GM21381 (cell line): ENCODE data around the gene CPNE5.

Experiments used
- ATAC-seq: cut with Tn5 transposase; IDR thresholded peaks from one replicate; pipeline ENCODE4 v1.9.1; 2021; ENCODE audit warnings: mild to moderate bottlenecking, moderate library complexity; ENCODE audit not compliant: unreplicated experiment

CPNE5 gene

DNA sequence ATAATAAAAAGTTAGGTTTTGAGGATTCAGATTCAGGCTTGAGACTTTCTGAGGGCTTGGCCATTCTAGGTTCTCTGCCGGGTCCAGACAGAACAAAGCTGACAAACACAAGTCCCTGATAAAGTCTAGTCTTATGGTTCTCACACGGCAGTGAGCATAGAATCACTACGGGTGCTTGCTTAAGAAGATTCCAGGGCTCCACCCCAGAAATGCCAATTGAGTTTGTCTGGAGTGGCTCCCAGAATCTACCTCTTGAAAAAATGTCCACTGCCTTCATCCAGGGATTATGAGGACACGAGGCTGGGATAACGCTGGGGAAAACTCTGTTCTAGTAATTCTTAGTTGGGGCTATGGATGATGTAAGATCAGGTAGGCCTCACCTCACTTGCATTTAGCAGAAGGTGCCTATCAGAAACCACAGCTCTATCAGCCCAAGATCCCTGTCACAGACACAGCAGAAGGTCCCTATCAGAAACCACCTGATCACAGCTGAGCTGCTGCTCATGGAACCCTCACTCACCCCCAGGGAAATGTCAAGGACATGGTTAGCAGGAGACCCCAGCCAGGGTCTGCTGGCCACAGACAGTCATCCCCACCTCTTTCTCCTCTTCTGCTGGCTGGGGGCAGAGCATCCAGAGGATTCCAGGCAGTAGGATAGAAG is 89.3 kb downstream of the CPNE5 start:
- ATAC-seq: no peak

DNA sequence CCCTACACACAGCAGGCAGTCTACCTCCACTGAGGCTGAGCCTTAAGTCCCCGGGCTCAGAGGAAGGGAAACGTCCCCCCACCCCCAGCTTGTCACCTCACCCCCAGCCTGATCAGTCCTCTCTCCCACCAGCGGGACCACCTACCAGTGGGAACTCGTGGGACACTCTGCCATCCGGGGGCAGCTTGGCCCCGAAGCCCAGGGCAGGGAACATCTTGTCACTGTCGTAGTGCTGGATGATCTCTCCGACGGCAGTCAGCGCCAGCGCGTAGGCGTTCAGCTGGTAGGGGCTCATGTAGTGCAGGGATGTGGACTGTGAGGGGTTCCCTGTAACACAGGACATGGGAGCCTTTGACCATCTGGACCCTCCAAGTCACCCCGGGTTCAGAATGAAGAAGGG is 93.0 kb downstream of the CPNE5 start:
- ATAC-seq: no peak

DNA sequence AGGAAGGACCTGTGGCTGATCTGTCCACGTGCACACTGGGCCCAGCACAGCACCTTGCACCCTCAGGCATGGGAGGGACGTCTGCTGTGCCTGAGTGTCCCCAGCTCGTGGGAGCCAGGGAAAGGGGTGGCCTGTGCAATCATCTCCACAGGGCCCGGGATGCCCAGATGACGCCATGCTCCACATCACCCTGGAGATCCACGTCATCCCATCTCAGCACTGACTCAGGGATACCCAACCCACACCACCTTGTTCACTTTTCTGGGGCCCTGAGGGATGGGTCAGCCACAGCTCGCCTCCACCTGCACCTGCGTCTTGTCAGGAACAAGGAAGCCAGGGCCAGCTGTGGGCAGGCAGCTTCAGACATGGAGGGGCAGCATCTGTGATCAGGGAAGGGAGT is 93.4 kb downstream of the CPNE5 start:
- ATAC-seq: no peak

DNA sequence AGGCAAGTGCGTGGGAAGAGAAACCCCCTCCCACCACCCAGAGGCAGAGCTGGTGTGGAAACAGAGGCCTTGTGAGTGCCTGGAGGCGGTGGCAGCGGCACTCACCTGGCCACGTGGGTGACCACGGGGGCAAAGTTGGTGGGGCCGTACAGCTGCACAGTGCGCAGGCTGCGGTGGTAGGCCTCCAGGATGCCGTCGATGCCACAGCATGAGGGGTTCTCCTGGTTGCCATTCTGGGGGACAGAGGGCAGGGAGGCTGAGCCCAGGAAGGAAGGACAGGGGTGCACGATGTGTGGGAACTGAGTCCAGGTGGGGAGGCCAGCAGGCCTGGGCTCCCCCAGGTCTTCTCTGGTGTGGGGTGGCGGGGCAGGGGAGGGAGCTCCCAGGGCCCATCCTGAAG is 94.0 kb downstream of the CPNE5 start:
- no peak for ATAC-seq

DNA sequence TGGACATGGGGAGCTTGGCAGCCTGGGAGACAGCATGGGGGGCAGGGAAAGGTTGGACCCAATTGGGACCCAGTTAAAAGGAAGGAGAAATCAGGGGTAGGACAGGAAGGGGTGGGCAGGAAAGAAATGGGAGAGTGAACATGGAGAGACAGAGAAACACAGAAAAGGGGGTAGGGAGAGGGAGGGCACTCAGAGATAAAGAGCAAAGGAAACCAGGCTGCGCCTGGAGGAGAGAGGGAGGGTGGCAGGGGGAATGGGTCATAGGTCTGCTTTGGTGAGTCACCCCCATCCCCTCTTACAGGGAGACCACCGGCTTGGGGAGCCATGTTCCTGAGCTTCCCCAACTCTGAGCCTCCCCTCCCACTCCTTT is 95.0 kb downstream of the CPNE5 start:
- no peak for ATAC-seq

DNA sequence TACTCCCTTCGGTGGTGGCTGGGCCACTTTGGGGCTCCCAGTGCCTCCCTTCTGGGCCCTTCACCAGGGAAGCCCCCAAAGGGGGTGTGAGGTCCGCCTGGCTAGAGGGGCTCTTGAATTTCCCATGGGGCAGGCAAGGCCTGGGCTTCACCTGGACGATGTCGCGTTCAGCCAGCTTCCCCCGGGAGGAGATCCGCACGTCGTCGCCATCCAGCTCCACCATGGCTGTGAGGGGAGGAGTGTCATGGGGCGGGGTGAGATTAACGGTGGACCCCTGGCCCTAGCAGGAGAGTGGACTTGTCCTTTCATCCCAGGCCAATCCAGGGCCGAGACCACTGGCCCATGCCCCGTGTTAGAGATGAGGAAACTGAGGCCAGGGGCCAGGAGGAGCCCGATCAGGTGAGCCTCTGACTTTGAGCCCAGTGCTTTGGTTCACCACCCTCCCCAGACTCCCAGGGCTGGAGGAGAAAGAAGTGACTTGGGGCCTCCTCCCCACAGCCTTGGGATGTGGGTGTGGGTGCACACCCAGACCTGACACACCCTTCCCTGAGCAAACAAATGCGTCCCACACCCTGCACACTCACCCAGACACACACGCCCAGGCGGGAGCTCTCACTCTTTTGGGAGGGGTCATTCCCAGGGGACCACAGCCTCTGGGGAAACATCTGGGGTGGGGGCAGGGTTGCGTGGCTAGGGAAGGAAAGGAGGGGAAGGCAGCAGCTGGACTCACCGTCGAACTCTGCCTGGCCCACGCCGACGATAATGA is 95.5 kb downstream of the CPNE5 start:
- ATAC-seq: no peak

DNA sequence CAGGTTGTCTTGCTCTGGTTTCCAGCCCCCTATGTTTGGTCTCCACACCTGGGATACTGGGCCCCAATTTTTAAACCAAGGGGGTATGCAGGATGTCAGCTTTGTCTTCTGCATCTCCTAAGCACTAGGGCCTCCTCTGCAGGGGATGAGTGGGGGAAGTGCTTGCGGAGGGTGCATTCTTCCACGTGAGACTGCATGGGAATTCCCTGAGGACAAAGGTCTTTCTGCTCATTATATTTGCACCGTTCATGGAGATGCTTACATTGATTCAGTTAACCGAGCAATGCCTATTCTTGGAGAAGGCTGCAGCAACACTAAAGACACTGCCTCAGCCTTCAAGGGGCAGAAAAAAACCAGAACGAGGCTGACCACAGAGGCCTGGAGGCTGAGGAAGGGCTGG is 96.2 kb downstream of the CPNE5 start:
- no peak for ATAC-seq

DNA sequence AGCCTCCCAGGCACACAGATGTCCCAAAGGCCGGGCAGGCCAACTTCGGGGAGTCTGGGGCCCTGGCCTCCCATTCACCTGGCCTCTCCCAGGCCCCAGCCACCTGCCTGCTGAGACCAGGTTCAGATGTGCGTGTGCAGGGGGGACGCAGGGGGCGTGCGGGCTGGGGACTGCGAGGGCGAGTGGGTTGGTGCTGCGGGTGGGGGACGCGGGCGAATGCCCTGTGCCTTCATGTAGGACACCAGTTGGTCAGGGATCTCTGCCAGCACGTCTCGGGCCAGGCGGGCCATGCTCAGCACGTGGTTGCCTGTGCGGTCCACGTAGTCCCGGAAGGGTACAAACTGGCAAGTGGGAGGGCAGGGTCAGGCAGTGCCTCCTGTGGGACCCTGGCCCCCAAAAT is 97.1 kb downstream of the CPNE5 start:
- ATAC-seq: no peak

DNA sequence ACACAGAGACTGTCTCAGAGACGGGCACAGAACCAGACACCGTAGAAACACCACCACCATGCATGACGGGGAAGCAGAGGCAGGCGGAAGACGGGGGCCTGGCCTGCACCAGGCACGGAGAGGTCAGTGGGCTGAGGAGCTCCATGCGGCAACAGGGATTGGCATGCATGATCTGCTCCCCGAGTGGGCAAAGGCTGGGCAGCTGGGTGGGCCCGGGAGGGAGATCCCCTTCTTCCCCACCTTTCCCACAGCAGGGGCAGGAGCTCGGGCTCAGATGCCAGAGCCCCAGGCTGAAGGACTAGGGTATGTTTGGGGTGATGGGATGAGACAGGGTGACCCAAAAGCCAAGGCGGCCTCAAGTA is 98.4 kb downstream of the CPNE5 start:
- no peak for ATAC-seq

DNA sequence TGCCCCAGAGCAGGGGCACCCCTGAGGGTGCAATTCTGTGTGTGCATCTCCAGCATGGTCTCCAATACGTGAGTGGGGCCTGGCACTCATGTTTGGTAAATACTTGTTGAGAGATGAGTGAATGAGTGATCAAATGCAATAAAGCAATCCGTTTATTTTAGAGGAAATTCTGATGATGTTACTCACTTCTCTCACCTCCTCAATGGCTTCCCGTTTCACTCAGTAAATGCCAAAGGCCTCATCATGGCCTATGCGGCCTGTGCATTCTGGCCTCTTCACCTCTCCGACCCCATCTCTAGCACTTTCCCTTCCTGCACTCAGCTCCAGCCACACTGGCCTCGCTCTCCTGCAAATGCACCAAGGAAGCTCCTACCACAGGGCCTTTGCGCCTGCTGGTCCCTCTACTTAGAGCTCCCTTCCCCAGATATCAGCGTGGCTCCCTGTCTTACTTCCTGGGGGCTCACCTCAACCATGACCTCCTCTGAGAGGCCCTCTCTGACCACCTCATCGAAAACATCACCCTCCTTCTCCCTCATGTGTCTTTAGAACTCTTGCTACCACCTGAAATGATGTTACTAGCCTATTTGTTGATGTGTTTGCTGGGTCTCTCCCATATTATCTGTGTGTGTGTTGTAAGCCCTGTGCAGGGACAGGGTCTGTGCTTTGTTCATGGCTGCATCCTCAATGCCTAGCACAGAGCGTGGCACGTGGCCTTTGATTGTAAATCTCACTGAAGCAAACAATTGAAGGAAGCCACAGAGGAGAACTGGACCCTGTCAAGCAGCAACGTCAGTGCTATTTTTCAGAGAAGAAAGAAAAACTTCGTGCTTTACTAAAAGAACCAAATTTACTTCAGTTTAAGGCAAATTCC is 99.1 kb downstream of the CPNE5 start:
- ATAC-seq: no peak

DNA sequence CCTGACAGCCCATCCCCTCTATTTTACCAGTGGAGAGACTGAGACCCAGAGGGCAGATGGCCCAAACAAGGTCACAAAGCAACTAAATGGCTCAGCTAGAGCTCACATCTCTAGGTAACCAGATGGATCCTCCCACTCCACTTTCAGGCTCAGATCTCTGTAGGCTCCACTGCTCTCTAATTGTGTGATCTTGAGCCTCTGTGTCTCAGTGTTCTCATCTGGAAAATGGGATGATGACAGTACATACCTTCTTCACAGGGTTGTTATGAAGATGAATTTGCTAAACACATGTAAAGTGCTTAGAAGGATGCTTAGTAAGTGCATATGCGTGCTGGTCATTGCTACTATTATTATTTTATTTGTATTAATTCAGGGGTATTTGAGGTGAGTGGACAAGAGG is 101.1 kb downstream of the CPNE5 start:
- ATAC-seq: no peak

DNA sequence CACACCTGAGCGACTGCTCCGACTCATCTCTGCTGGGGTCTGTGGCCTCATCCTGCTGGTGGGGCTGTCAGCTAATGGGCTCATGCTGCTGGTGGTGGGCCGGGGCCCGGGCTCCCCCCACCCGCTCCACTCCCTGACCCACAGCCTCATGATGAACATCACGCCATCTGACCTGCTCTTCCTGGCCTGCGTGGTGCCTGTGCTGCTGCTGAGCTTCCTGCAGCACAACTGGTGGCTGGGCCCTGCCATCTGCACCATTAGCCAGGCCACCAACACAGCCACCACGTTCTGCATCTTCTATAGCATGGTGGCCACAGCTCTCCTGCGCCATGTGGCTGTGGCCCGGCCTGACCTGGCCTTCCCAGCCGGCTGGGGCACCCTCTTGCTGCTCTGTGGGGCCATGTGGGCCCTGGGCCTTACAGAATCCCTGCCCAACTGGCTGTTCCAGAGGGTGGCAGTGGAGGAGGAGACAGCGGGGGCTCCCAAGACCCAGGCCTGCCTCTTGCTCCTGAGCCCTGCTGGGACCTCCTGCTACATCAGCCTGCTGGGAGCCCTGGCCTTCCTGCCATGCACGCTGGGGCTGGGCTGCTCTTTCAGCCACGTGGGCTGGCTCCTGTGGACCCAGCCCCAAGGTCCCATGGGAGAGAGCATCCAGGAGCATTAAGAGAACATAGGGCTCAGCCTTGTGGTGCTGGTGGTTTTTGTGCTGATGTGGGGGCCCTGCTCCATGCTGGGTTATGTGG is 102.0 kb downstream of the CPNE5 start:
- ATAC-seq: no peak

DNA sequence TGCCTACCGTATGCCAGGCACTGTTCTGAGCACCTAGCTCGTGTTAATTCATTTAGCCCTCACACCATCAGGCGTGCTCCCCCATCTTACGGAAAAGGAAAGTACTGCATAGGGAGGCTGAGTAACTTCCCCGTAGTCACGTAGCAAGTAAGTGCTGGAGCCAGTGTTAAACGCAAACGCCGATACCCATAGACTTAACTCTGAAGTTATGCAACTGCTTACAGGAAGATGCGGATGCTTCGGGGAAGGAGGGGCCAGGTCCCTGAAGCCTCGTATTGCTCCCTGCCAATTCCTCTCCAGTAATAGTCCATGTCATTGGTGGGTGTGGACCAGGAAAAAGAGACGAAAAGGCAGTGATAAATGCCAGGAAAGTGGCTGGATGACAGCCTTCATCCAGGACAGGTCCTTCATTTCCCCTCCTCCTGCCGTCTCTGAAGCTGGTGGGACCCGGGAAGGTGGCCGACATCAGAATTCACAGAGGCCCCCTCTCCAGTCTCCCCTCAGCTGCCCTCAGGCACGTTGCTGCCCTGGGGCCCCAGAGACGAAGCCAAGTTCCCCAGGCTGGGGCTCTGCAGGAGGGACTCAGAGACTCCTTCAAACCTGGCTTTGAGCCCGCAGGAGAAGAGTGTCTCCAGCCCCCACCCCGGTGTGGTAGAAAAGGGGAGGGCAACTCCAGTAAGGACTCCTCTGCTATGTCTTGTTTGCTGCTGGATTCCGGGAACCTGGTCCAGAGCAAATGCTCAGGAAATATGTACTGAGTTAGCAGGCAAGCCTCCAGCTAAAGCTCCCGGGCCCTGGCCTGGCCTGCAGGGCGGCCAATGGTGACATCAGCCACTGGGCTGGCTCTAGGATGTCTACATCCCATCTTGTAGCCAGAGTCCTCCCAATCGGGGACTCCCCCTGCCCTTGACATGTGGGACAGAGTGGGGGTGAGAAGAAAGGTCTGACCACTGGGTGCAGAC is 103.9 kb downstream of the CPNE5 start:
- ATAC-seq: no peak

DNA sequence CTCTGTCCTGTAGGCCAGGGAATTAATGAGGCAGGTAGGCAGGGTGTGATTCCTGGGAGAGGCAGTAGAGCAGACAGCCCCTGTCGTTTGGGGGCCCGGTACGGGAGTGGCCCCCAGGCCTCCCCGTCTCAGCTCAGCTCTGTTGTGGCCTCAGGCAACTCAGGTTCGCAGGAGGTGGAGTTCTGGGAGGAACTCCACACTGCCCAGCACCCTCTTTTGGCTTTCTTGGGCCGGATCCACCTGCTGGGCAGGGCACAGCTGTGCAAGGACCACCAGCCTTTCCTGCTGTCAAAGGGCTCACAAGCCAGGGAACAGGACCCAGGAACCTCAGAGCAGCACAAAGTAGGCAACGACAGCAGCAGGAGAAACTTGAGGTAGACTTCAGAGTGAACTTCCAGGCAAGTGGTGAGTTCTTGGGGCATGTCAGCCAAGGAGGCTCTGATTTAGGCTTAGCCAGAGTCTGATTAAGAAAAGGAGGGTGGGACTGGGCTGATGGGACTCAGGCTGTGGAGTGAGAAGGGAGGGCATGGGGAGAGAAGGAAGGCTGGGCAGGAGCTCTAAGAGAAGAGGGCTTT is 104.7 kb downstream of the CPNE5 start:
- no peak for ATAC-seq

DNA sequence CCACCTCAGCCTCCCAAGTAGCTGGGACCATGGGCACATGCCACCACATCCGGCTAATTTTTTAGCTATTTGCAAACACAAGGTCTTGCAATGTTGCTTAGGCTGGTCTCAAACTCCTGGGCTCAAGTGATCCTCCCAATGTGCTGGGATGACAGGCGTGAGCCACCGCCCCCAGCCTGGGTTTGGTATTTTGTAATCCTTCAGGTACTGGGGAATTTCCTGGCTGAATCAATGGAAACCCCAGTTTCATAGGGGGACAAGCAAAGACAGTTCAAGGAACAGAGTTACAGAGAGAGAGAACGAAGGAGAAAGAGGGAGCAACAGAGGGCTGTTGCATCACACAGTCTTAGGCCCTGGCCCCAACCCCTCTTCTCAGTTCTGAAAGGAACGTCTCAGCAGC is 105.9 kb downstream of the CPNE5 start:
- no peak for ATAC-seq

DNA sequence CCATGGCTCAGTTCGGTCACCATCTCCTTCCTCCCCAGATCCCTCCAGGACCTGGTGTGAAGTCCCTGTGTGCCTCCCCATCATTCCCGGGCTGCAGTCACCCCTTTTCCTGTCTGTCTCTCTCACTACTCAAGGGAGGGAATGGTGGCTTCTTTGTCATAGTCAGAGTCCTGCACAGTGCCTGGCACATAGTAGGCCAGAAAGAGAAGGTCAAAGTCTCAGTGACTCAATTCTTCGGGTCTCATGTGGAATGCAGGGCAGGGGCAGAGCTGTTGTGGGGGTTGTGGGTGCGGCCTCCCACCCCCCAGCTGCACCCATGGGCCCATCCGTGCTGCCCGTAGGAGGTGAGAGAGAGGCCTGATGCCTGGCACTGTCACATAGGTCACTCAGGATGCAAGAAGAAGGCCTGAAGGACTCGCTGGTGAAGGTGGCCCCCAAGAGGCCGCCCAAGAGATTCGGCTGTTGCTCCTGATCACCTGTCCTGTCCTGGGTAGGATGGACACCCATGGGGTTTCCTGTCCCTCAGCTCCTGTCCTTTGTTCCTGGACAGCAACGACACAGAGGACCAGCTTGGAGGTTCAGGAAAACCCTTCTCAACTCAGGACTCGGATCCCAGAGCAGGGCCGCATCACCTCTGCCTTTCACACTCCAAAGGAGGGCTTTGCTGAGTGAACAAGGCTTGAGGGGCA is 107.5 kb downstream of the CPNE5 start:
- no peak for ATAC-seq

DNA sequence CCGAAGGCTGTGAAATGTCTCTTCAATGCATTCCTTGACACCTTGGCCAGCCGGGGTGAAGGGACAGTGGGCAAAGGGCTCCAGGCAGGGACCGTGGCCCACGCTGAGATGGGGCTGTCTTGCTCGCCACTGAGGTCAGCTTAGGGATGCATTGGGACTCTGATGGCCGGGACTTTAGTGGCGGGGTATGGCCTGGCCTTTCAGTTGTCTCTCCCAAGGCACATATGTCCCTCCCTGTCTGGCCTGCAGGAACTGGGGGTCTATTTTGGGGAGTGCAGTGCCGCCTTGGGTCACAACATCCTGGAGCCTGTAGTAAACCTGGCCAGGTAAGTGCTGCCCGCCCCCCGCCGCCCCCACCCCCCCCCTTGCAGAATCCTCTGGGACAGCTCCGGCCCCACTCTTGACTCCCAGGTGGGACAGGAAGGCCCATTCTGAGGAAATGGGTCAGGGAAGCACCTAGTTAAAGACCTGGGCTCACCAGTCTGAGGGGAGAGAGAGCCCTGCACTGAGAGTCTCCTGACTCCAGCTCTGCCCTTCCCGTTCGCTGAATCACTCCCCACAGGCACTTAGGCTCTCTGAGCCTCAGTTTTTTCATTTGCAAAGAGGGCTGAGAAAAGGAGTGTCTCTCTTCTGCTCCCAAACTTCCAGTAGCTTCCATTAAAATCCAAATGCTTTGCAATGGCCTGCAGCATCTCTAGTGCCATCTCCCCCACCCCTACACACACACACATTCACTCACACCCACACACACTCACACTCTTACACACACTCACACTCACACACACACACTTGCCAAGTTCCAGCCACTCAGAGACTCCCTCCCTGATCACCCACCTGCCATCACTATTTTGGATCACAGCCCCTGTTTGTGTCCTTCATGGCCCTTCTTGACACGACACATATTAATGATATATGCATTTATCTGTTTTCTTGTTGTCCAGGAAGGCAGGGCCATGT is 108.5 kb downstream of the CPNE5 start:
- no peak for ATAC-seq

DNA sequence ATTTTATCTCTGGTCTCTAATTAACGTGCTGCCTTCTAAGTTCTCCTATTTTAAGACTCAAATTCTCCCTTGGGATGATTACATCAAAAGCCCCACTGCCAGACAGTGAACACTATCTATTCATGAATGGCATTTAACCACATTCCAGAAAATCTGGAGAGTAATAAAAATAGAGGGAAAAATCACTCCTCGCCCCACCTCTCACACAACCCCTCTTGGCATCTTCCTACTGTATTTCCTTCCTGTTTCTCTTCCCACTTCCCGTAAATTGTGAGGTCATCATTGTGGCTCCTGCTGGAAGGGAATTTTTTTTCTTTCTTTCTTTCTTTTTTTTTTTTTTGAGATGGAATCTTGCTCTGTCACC is 110.1 kb downstream of the CPNE5 start:
- ATAC-seq: no peak
